Femur (tissue), 1 donor: Measurements from ENCODE around the gene YWHAQ.

ENCODE experiments used
- DNase-seq: peaks from one replicate; pipeline ENCODE4 v3.0.0-alpha.2; 2017

The YWHAQ gene

GRCh38 chr2:9547262-9547991, 83.4 kb downstream of the YWHAQ start:
- no peak for DNase-seq

DNA sequence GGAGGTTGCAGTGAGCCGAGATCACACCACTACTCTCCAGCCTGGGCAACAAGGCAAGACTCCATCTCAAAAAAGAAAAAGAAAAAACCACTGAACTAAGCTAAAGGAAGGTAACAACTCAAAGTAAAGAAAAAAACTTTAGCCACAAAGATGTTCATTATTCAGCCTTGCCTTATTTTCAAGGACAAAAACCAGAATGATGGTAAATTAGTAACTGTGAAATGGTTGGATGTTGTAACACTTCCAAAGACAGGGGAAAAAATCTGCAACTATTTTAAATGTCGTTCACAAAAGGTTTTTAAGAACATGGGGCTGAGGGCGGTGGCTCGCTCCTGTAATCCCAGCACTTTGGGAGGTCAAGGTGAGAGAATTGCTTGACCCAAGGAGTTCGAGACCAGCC, 85.3 kb downstream of the YWHAQ start:
- no peak for DNase-seq

DNA sequence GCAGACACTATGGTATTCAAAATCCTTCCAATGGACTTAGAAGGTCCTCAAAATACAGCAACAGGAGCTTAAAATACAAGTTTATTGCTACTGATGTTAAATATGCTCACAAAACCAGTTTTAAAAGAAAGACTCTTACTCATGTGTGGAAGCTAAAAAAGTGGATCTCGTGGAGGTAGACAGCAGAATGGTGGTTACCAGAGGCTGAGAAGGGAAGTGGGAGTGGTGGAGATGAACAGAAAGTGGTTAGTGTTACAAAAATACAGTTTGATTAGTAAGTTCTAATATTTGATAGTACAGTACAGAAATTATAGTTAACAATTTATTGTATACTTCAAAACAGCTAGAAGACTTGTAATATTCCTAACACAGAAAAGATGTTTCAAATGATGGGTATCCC, 87.2 kb downstream of the YWHAQ start:
- no peak for DNase-seq

DNA sequence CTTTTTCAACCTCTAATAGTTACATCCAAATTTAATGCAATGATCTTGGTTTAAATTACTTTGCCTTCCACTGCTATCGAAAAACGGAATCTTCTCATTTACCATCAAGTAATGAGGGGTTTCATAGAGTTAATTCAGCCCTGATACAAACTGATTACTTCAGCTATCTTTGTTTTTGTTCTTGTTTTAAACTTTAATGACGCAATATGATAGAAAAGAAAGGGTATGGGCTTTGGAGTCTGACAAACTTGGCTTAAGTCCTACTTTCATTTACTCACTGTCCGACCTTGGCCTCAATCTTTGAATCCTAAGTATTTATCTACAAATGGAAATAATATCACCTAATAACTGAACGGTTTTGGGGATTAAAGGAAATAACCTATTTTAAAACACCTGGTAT, 91.3 kb downstream of the YWHAQ start:
- DNase-seq = no peak

DNA sequence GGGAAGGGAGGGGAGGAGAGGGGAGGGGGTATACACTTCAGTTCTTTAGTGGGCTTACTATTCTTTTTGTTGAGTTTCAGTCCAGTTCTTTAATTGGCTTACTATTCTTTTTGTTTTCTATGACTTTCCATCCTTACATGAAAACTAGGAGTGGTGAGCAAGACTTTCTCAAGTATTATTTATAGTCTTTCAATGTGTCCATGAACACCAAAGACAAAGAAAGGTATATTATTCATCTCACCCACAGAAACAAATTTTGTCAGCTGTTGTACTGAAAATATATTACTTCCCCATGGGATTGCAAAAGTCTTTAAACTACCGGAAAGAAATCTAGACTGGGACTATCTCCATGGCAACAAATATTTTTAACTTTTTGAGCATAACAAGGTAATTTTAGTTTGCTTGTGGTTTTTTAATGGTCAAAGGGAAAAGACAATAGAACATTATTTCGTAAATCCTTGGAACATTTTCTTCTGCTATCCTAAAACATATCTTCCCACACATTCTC, 92.7 kb downstream of the YWHAQ start:
- no peak for DNase-seq

- no peak for DNase-seq
Observed at GRCh38 chr2:9536504-9536903, 94.3 kb downstream of the YWHAQ start.

DNA sequence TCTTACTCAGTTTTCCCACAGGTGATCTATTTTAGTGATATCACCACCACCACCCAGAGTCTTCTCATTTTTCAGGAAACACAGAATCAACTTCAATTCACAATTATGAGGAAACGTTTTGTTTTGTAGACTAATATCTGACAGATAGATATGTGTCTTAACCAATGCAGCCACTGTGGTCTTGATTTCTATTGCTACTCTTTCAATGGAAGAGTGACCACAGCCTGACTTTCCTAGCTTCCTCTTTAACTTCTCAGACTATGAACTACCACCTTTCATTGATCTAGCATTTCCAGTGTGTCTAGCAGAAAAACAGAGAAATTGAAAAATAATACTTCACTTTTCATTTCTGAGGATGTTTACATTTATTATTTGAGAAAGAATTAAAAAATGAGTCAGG, 95.6 kb downstream of the YWHAQ start:
- DNase-seq = no peak
